KOPT-K1 (cell line): ENCODE data around the gene STPG2.

Experiments
- H3K27ac ChIP-seq: fragments of 200-600 bp; sonication (generic); 2 replicates; pipeline ENCODE4 v1.5.1; 2016; ENCODE audit warnings: antibody characterized with exemption, mild to moderate bottlenecking, low read depth, low read length; ENCODE audit not compliant: poor library complexity, severe bottlenecking
- H3K36me3 ChIP-seq: fragments of 200-600 bp; sonication (generic); 2 replicates; pipeline ENCODE4 v1.5.1; 2017; ENCODE audit warnings: antibody characterized with exemption, mild to moderate bottlenecking, low read length, moderate library complexity; ENCODE audit not compliant: insufficient read depth
- H3K9me3 ChIP-seq: fragments of 200-600 bp; sonication (generic); 2 replicates; pipeline ENCODE4 v1.5.1; 2017; ENCODE audit warnings: antibody characterized with exemption, low read length, mild to moderate bottlenecking; ENCODE audit not compliant: insufficient read depth, poor library complexity, severe bottlenecking

Gene STPG2

DNA sequence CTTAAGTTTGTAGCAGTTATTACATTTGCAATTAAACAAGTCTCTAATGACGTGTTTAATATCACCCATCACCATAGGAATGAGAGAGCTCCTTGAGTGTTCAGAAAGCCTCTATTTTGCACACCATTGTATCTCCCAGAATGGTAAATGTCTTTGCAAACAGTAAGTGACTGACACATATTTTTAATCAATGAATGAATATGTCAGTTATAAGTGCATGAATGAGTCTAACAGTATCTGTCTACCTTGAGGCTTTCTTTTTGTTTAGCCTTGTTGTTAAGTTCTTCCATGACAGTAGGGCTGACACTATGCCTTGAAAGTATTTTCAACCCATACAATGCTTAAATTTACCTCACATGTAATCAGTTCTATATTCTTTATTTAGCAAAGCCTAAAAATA lies 292.2 kb downstream of the STPG2 start:
- H3K27ac ChIP-seq = no peak overlapping the region
- H3K9me3 ChIP-seq = no peaks in the 10 kb centered on the region
- no peaks in the 10 kb centered on the region for H3K36me3 ChIP-seq

DNA sequence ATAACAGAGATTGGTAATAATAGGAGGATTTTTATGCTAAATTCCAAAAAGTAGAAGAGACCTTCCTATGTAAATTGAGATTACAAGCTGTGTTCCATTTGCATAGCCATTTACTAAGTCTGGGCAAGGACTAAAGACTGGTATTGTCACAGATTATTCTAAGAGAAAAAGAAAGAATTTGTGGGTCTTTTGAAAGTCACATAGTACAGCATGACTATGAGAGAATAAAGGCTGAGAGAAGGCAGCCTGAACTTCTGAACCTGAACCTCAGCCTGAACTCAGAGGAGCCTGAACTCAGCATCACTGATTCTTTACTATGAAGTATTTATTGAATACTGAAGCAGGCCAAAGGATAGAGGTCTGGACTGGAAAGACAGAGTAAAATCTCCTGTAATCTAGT lies 297.5 kb downstream of the STPG2 start:
- Histone ChIP-seq H3K36me3 (no peaks in the 10 kb centered on the region), H3K27ac (no peak overlapping the region), H3K9me3 (no peaks in the 10 kb centered on the region)

DNA sequence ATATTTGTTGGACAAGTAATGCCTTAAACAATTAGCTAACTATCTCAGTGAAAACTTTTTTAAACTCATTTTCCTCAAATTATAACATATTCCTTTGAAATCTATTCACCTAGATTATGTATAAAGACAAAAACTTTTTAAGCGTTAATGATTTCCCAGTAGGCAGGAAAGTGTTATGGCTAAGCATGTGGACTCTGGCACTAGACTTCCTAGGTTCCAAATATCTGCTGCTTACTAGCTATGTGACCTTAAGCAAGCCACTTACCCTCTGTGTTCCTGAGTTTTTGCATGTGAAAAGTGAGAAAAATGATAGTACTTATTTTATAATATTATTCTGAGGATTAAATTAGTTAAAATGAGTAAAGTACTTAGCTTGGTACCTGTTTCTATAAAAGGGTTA lies 301.8 kb downstream of the STPG2 start:
- Histone ChIP-seq H3K27ac (no peak overlapping the region), H3K36me3 (no peaks in the 10 kb centered on the region)

DNA sequence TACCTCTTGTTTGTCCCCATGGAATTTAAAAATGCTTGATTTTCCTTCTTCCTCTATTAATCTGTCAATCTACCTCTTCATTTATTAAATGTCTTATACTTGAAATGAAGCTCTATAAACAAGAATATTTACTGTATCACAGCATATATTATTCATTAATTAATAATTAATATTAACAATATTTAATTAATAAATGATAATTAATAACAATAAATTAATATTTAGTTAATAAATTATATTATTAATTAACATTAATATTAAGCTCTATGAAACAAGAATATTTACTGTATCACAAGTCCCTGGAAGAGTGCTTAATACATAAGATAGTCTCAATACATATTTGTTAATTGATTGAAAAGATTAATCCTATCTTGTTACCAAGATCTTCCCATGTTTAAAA lies 306.6 kb downstream of the STPG2 start:
- Histone ChIP-seq H3K36me3 (no peaks in the 10 kb centered on the region), H3K9me3 (no peaks in the 10 kb centered on the region), H3K27ac (no peak overlapping the region)

More for the DNA sequence above, 301.8 kb downstream of the STPG2 start:
- H3K9me3 ChIP-seq = no peaks in the 10 kb centered on the region

DNA sequence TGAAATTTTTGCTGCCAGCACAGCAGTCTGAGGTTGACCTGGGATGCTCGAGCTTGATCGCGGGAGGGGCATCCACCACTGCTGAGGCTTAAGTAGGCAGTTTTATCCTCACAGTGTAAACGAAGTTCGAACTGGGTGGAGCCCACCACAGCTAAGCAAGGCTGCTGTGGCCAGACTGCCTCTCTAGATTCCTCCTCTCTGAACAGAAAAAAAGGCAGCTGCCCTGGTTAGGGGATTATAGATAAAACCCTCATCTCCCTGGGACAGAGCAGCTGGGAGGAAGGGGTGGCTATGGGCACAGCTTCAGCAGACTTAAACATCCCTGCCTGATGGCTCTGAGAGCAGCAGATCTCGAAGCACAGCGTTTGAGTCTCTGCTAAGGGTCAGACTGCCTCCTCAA lies 314.6 kb downstream of the STPG2 start:
- Histone ChIP-seq H3K36me3 (no peaks in the 10 kb centered on the region), H3K27ac (no peak overlapping the region), H3K9me3 (peaks cover 4% of the 10 kb centered on the region)

DNA sequence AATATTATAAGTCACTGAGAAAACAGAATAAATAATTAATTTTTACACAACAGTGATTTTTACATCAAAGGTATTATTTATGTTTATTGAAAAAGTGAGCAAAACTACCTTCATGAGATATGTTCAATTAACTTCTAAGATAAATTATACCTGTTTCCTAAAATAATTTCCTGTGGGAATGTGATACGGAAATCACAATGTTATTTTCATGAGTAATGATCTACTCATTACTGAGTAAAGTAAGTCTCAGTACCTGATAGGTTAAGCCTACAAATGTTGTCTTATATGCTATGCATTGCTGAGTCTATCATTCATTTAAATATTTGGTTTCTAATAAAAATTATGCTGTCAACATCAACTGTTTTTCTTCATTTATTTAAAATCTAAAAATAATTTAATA lies 324.0 kb downstream of the STPG2 start:
- no peak overlapping the region for H3K27ac ChIP-seq
- H3K36me3 ChIP-seq = no peaks in the 10 kb centered on the region
- H3K9me3 ChIP-seq = peaks cover 7% of the 10 kb centered on the region

DNA sequence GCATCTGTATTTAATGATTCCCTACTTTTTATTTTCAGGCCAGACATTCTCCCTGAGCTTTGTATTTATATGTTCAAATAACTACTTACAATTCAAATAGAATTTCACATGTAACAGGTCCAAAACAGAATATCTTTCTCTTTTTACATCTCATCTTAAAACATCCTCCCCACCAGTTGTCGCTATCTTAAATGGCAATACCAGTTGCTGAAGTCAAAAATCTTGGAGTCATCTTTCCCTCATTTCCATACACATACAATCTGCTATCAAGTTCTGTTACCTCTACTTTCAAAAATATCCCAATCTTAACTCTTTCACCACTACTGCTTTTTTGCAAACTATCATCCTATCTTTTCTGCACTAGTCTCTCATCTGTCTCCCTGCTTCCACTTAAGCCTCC lies 330.5 kb downstream of the STPG2 start:
- Histone ChIP-seq H3K36me3 (no peaks in the 10 kb centered on the region), H3K27ac (no peak overlapping the region), H3K9me3 (no peaks in the 10 kb centered on the region)

DNA sequence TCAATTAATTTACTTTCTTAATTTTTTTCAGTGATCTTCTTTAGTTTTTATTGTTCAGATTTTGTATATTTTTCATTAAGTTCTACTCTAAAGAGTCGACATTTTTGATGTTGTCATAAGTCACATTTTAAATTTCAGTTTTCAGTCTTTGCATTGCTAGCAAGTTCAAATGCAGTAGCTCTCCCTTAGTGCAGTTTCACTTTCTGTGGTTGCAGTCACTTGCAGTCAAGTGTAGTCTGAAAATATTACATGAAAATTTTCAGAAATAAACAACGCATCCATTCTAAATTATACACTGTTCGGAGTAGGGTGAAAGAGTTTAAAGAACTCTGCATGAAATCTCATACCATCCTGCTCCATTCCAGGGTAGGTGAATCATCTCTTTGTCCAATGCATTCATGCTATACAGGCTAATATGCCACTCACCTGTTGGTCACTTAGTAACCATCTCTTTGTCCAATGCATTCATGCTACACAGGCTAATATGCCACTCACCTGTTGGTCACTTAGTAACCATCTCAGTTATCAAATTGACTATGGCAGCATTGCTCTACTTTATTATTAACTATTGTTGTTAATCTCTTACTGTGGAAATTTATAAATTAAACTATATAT lies 356.9 kb downstream of the STPG2 start:
- H3K27ac ChIP-seq = no peak overlapping the region
- H3K36me3 ChIP-seq = no peaks in the 10 kb centered on the region
- no peaks in the 10 kb centered on the region for H3K9me3 ChIP-seq

DNA sequence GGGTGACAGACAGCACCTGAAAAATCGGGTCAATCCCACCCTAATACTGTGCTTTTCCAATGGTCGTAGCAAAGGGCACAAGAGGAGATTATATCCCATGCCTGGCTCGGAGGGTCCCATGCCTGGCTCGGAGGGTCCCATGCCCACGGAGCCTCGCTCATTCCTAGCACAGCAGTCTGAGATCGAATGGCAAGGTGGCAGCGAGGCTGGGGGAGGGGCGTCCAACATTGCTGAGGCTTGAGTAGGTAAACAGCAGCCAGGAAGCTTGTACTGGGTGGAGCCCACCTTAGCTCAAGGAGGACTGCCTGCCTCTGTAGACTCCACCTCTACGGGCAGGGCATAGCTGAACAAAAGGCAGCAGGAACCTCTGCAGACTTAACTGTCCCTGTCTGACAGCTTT lies 365.1 kb downstream of the STPG2 start:
- H3K9me3 ChIP-seq = no peaks in the 10 kb centered on the region
- no peaks in the 10 kb centered on the region for H3K36me3 ChIP-seq

DNA sequence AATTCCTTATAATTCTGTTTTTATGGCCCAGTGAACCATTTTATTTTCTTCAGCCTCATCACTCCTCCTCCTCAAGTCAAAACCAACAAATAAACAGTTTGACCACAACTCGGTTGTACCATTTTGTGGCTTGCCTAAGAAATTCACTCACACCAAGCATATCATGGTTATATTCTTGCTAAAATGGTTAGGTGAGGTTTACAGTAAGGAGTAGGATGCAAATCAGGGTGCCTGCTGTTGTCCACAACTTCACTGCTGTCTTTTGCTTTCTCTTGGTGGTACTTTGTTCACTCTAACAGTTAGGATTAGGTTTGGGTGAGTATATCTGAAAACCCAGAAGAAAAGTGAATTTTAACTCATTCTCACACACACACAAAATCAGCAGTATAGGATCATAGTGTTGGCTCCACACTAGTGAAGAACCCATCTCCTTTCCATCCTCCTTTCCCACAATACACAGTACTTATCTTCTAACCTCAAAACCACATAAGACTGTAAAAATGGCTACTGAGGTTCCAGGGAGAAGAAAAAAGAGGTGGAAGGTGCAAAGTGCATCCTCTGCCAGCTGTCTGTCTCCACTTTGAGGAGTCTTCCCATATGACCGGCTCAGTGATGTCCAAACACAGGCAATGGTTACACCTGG lies 368.8 kb downstream of the STPG2 start:
- Histone ChIP-seq H3K9me3 (no peaks in the 10 kb centered on the region), H3K36me3 (no peaks in the 10 kb centered on the region), H3K27ac (no peak overlapping the region)

More for the DNA sequence above, 365.1 kb downstream of the STPG2 start:
- no peak overlapping the region for H3K27ac ChIP-seq

DNA sequence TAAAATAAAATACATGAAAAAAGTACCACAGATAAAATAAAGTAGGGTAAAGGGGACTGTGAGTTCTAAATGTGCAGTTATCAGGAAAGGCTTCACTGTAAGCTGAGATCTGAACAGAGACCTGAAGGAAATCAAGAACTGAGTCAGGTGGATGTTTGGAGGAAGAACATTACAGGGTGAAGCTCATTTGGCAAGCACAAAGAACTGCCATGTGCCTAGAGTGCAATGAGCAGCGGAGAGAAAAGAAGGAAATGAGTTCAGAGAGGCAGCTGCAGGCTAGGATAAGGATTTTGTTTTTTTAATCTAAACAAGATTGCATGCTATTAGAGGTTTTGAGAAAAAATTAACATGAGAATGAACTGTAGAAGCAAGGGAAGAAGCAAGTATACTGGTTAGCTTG lies 373.1 kb downstream of the STPG2 start:
- Histone ChIP-seq H3K36me3 (no peaks in the 10 kb centered on the region), H3K27ac (no peak overlapping the region), H3K9me3 (no peaks in the 10 kb centered on the region)

DNA sequence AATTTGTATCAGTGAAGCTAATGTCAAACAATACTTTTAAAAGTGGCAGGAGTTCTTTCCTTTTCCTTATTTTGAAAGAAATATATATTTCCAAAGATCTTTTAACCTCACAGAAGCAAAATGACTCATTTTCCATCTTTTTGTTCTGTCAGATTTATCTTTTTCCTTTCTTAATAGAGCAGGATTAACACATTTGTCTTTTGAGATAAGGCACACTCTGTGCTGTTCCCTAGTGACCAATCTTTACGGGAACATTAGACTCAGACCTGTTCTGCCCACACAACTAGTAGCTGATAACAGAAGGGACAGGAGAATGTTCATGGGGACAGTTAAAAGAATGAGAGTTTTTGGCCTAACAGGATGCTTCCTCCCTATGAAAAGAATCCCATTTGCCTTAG lies 381.2 kb downstream of the STPG2 start:
- no peaks in the 10 kb centered on the region for H3K9me3 ChIP-seq
- no peaks in the 10 kb centered on the region for H3K36me3 ChIP-seq
- no peak overlapping the region for H3K27ac ChIP-seq

DNA sequence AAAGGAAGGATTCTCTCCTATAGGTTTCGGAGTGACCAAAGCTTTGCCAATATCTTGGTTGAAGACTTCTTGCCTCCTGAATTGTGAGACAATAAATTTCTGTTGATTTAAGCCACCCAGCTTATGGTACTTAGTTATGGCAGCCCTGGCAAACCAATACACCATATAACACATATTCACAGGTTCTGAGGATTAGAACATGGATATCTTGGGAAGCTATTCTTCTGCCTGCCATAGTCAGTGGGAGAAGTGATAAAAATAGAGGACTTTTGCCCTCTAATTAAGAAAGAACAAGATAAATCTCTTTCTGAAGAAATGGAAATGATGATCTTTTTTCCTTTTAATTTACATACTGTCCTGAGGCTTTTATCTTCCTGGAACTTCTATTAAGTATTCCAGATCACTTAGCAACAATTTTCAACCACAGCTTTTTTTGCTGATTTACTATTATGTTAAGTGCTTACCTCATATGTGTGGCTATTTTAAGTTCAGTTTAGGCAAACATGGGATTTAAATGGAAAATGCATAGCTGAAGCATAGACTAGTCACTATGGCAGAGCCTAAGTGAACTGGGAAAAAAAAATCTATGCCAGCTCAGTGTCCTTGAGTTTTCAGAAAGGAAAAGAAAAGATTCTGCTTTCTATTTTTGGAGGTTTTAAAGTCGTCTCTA lies 381.7 kb downstream of the STPG2 start:
- no peaks in the 10 kb centered on the region for H3K9me3 ChIP-seq
- H3K27ac ChIP-seq = no peak overlapping the region
- H3K36me3 ChIP-seq = no peaks in the 10 kb centered on the region

DNA sequence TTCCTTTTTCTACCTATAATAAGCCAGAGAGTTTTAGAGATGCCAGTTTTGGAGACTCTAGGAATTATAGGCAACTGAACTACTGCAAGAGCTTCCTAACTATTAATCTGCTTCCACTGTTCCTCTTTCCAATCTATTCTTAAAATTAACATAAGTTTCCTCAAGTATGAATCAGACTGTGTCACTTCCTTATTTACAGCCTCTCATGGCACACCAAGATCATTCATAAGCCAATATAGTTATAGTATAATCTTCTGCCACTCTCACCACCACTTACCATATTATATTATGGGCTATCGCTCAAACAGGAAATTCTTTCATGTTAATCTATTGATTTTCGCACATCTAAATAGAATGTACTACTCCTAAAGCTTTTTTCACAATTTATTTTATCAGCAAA lies 383.5 kb downstream of the STPG2 start:
- no peaks in the 10 kb centered on the region for H3K36me3 ChIP-seq
- no peak overlapping the region for H3K27ac ChIP-seq
- H3K9me3 ChIP-seq = no peaks in the 10 kb centered on the region

DNA sequence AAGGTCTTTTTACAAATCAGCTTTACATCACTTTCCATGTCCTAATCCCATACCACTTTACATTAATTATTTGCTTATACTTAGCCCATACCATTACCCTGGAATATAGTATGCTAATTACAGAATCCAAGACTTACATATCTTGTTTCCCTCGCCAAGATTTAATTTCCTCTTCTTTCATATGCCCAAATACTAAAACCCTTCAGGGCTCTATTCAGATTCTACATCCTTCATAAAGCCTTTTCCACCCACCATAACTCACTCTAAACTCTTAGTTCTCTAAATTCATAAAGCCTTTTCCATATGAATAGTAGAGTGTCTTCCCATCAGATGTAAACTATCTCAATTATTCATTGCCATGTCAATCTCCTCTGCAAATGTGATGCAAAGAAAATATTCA lies 390.7 kb downstream of the STPG2 start:
- Histone ChIP-seq H3K27ac (no peak overlapping the region), H3K9me3 (no peaks in the 10 kb centered on the region), H3K36me3 (no peaks in the 10 kb centered on the region)

DNA sequence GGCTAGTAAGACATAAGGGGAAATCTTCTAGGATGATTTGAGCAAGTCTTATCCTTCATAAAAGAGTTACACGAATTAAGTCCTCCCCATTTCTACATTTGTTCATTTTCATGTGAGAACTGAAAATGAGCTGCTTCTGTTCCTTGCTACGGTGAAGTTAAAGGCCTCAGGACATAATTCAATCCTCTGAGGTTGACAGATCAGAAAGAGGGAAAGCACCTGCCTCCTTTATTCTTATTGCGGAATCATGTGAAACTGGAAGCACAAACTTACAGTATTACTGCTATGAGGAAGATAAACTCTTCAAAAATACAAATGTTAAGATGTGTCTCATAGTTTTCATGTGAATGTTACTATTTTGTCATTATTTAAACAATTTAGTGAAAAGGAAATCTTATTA lies 395.3 kb downstream of the STPG2 start:
- Histone ChIP-seq H3K9me3 (no peaks in the 10 kb centered on the region), H3K27ac (no peak overlapping the region), H3K36me3 (no peaks in the 10 kb centered on the region)
